ENCODE data around the gene HLA-DMA.
A peak's percentile ranks its signal among the peaks of the same experiment; 100 is the strongest.

Gene HLA-DMA

DNA sequence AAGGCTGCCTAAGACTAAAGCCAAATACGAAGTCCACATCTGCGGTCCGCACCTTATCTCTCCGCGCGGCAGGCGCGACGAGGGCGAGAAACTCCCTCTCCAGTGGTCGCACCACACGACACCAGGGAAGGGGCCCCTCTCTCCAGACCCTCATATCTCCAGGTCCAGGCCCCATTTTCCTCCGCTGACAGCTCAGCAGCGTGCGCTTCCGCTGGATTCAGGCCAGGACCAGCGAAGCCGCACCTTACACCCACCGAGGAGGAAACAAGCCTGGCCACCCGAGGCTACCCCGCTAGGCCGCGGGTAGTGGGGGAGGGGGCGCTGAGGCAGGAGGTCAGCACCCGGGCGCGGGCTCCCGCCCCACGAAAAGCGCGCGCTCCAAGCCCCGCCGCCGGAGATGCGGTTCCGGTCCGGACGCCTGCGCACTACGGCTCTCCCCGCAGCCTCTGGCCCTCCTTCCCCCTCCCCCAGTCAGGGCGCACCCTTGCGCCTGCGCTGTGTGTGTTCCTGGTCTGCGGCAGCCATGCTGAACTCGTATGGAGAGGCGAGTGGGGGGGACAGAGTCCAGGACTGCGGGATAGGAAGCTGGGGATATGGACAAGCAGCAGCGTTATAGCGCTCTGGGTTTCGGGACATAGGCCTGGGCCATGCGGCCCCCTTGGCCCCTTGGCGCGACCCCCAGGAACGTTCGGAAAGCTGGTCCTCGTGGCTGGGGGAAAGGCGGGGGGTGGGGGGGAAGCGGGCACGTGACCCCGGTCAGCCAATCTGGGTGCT is 15.4 kb upstream of the HLA-DMA start, which contains the start of gene BRD2:
TSS of gene BRD2 (plus strand) at position 502 of the 774 bp plus-strand sequence. CDS start 4,305 bp downstream, outside the sequence.
- H3K27me3 ChIP-seq (ENCODE audit: control insufficient read depth, insufficient read depth, low read length), result no peaks in the 10 kb centered on the region
- H3K9ac ChIP-seq (ENCODE audit: low read depth, low read length), result peak within 1 kb of the TSS; percentile 100
- peaks cover 9% of the 10 kb centered on the region; the same call in 1 of the 2 replicates for H3K4me1 ChIP-seq (ENCODE audit: control insufficient read depth, insufficient read depth, low read length)
- peak within 1 kb of the TSS; percentile 89 for H3K4me3 ChIP-seq (ENCODE audit: low read depth, low read length)
- H3K36me3 ChIP-seq (ENCODE audit: control insufficient read depth, insufficient read depth, low read length), result peaks cover 15% of the 10 kb centered on the region
- peak within 1 kb of the TSS; percentile 100 for H3K27ac ChIP-seq (ENCODE audit: low read depth, low read length)
- no peaks in the 10 kb centered on the region for H3K9me3 ChIP-seq (ENCODE audit: control insufficient read depth, insufficient read depth, low read length)

GRCh38 chr6:32967151-32968091 is 14.5 kb upstream of the HLA-DMA start:
- peaks cover 9% of the 10 kb centered on the region; the same call in 1 of the 2 replicates for H3K4me1 ChIP-seq (ENCODE audit: control insufficient read depth, insufficient read depth, low read length)
- no peaks in the 10 kb centered on the region for H3K27me3 ChIP-seq (ENCODE audit: control insufficient read depth, insufficient read depth, low read length)
- H3K36me3 ChIP-seq (ENCODE audit: control insufficient read depth, insufficient read depth, low read length), result peaks cover 7% of the 10 kb centered on the region
- peak overlapping the region; percentile 100 for H3K27ac ChIP-seq (ENCODE audit: low read depth, low read length)
- H3K9ac ChIP-seq (ENCODE audit: low read depth, low read length), result peak overlapping the region; percentile 100
- H3K9me3 ChIP-seq (ENCODE audit: control insufficient read depth, insufficient read depth, low read length), result no peaks in the 10 kb centered on the region
- H3K4me3 ChIP-seq (ENCODE audit: low read depth, low read length), result peak overlapping the region; percentile 89

- no peaks in the 10 kb centered on the region for H3K9me3 ChIP-seq (ENCODE audit: control insufficient read depth, insufficient read depth, low read length)
- peaks cover 9% of the 10 kb centered on the region; the same call in 1 of the 2 replicates for H3K4me1 ChIP-seq (ENCODE audit: control insufficient read depth, insufficient read depth, low read length)
- H3K27ac ChIP-seq (ENCODE audit: low read depth, low read length), result no peak overlapping the region
- H3K36me3 ChIP-seq (ENCODE audit: control insufficient read depth, insufficient read depth, low read length), result no peaks in the 10 kb centered on the region
- no peaks in the 10 kb centered on the region for H3K27me3 ChIP-seq (ENCODE audit: control insufficient read depth, insufficient read depth, low read length)
- no peak overlapping the region for H3K9ac ChIP-seq (ENCODE audit: low read depth, low read length)
- no peak overlapping the region for H3K4me3 ChIP-seq (ENCODE audit: low read depth, low read length)
These were observed 11.9 kb upstream of the HLA-DMA start for GRCh38 chr6:32964776-32965175.

- no peaks in the 10 kb centered on the region for H3K36me3 ChIP-seq (ENCODE audit: control insufficient read depth, insufficient read depth, low read length)
- no peak overlapping the region for H3K4me3 ChIP-seq (ENCODE audit: low read depth, low read length)
- H3K27ac ChIP-seq (ENCODE audit: low read depth, low read length), result no peak overlapping the region
- no peaks in the 10 kb centered on the region for H3K27me3 ChIP-seq (ENCODE audit: control insufficient read depth, insufficient read depth, low read length)
- H3K9ac ChIP-seq (ENCODE audit: low read depth, low read length), result no peak overlapping the region
- peaks cover 9% of the 10 kb centered on the region; the same call in 1 of the 2 replicates for H3K4me1 ChIP-seq (ENCODE audit: control insufficient read depth, insufficient read depth, low read length)
- H3K9me3 ChIP-seq (ENCODE audit: control insufficient read depth, insufficient read depth, low read length), result no peaks in the 10 kb centered on the region
These were observed 11.0 kb upstream of the HLA-DMA start for GRCh38 chr6:32963866-32964265.

GRCh38 chr6:32962213-32962826 is 9.4 kb upstream of the HLA-DMA start:
- no peak overlapping the region for H3K27ac ChIP-seq (ENCODE audit: low read depth, low read length)

GRCh38 chr6:32960563-32960962 is 7.7 kb upstream of the HLA-DMA start:
- no peaks in the 10 kb centered on the region for H3K36me3 ChIP-seq (ENCODE audit: control insufficient read depth, insufficient read depth, low read length)
- no peak overlapping the region for H3K27ac ChIP-seq (ENCODE audit: low read depth, low read length)
- no peaks in the 10 kb centered on the region for H3K9me3 ChIP-seq (ENCODE audit: control insufficient read depth, insufficient read depth, low read length)
- no peak overlapping the region for H3K9ac ChIP-seq (ENCODE audit: low read depth, low read length)
- H3K4me3 ChIP-seq (ENCODE audit: low read depth, low read length), result no peak overlapping the region
- no peaks in the 10 kb centered on the region for H3K27me3 ChIP-seq (ENCODE audit: control insufficient read depth, insufficient read depth, low read length)
- no peaks in the 10 kb centered on the region for H3K4me1 ChIP-seq (ENCODE audit: control insufficient read depth, insufficient read depth, low read length)

More at GRCh38 chr6:32962213-32962826, 9.4 kb upstream of the HLA-DMA start:
- no peaks in the 10 kb centered on the region for H3K27me3 ChIP-seq (ENCODE audit: control insufficient read depth, insufficient read depth, low read length)
- H3K9me3 ChIP-seq (ENCODE audit: control insufficient read depth, insufficient read depth, low read length), result no peaks in the 10 kb centered on the region
- no peak overlapping the region for H3K4me3 ChIP-seq (ENCODE audit: low read depth, low read length)
- H3K9ac ChIP-seq (ENCODE audit: low read depth, low read length), result no peak overlapping the region
- H3K4me1 ChIP-seq (ENCODE audit: control insufficient read depth, insufficient read depth, low read length), result peaks cover 8% of the 10 kb centered on the region; the same call in 1 of the 2 replicates
- no peaks in the 10 kb centered on the region for H3K36me3 ChIP-seq (ENCODE audit: control insufficient read depth, insufficient read depth, low read length)

GRCh38 chr6:32956176-32956575 is 3.3 kb upstream of the HLA-DMA start:
- no peak overlapping the region for H3K4me3 ChIP-seq (ENCODE audit: low read depth, low read length)
- H3K27me3 ChIP-seq (ENCODE audit: control insufficient read depth, insufficient read depth, low read length), result no peaks in the 10 kb centered on the region
- H3K36me3 ChIP-seq (ENCODE audit: control insufficient read depth, insufficient read depth, low read length), result no peaks in the 10 kb centered on the region
- H3K27ac ChIP-seq (ENCODE audit: low read depth, low read length), result no peak overlapping the region
- H3K4me1 ChIP-seq (ENCODE audit: control insufficient read depth, insufficient read depth, low read length), result peaks cover 12% of the 10 kb centered on the region; the same call in 1 of the 2 replicates
- no peaks in the 10 kb centered on the region for H3K9me3 ChIP-seq (ENCODE audit: control insufficient read depth, insufficient read depth, low read length)
- no peak overlapping the region for H3K9ac ChIP-seq (ENCODE audit: low read depth, low read length)

- no peak overlapping the region for H3K9ac ChIP-seq (ENCODE audit: low read depth, low read length)
- H3K36me3 ChIP-seq (ENCODE audit: control insufficient read depth, insufficient read depth, low read length), result no peaks in the 10 kb centered on the region
- H3K27ac ChIP-seq (ENCODE audit: low read depth, low read length), result no peak overlapping the region
- H3K4me3 ChIP-seq (ENCODE audit: low read depth, low read length), result no peak overlapping the region
- H3K9me3 ChIP-seq (ENCODE audit: control insufficient read depth, insufficient read depth, low read length), result no peaks in the 10 kb centered on the region
- no peaks in the 10 kb centered on the region for H3K27me3 ChIP-seq (ENCODE audit: control insufficient read depth, insufficient read depth, low read length)
- H3K4me1 ChIP-seq (ENCODE audit: control insufficient read depth, insufficient read depth, low read length), result peaks cover 12% of the 10 kb centered on the region; the same call in 1 of the 2 replicates
These were observed 2.3 kb upstream of the HLA-DMA start for GRCh38 chr6:32954986-32955802.

- Histone ChIP-seq H3K9ac (ENCODE audit: low read depth, low read length) (no peak overlapping the region), H3K36me3 (ENCODE audit: control insufficient read depth, insufficient read depth, low read length) (no peaks in the 10 kb centered on the region), H3K4me1 (ENCODE audit: control insufficient read depth, insufficient read depth, low read length) (peaks cover 12% of the 10 kb centered on the region; the same call in 1 of the 2 replicates), H3K27me3 (ENCODE audit: control insufficient read depth, insufficient read depth, low read length) (no peaks in the 10 kb centered on the region), H3K9me3 (ENCODE audit: control insufficient read depth, insufficient read depth, low read length) (no peaks in the 10 kb centered on the region), H3K27ac (ENCODE audit: low read depth, low read length) (no peak overlapping the region), H3K4me3 (ENCODE audit: low read depth, low read length) (no peak overlapping the region)
These were observed 1.4 kb upstream of the HLA-DMA start for GRCh38 chr6:32954267-32954666.

DNA sequence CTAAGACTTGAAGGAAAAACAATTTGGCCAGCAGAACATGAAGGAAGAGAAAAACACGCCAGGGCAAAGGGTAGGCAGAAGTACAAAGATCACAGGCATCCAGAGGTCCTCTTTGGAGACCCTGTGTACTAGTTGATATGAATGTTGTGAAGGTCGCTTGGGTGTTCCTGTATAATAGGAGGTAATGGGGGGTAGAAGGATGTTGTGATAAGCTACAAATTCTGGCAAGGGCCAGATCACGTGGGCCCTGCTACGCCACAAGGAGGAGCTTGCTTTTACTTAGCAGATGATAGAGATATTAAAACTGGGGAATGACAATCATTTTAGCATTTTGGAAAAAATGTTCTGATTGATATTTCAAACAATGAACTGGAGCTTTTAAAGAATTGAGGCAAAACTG is 878 bp upstream of the HLA-DMA start:
- Histone ChIP-seq H3K9ac (ENCODE audit: low read depth, low read length) (no peak overlapping the region), H3K27me3 (ENCODE audit: control insufficient read depth, insufficient read depth, low read length) (no peaks in the 10 kb centered on the region), H3K27ac (ENCODE audit: low read depth, low read length) (no peak overlapping the region), H3K4me1 (ENCODE audit: control insufficient read depth, insufficient read depth, low read length) (peaks cover 12% of the 10 kb centered on the region; the same call in 1 of the 2 replicates), H3K4me3 (ENCODE audit: low read depth, low read length) (no peak overlapping the region), H3K36me3 (ENCODE audit: control insufficient read depth, insufficient read depth, low read length) (no peaks in the 10 kb centered on the region), H3K9me3 (ENCODE audit: control insufficient read depth, insufficient read depth, low read length) (no peaks in the 10 kb centered on the region)

Measured in HUES48 (cell line).